IMR-90 (cell line): ENCODE measurements around the gene SYCP3. TPM values are rescaled to one million over a fixed set of nuclear protein-coding genes. Genes with fewer than 3 reads are reported as not detected.

ENCODE experiments used
- ATAC-seq: fragments of 200-7000 bp; cut with Tn5 transposase; 2 replicates; pipeline ENCODE4 v1.9.1; 2020; ENCODE audit warnings: low read depth, mild to moderate bottlenecking, moderate library complexity
- BruUV-seq: library from RNA; stranded (reverse); fragments of 400-500 nt; replicated peaks from 2 replicates; lab custom pipeline; 2021; lab: Mats Ljungman, UMichigan
- CTCF ChIA-PET: fragments of 300-600 bp; formaldehyde crosslinking; extraction: SDS; loops from one replicate; lab custom pipeline; 2021; ENCODE audit warnings: antibody characterized with exemption; lab: Yijun Ruan, JAX
- POLR2A ChIA-PET: fragments of 300-600 bp; sonication (Branson Sonifier 250); formaldehyde crosslinking; loops from one replicate; lab custom pipeline; 2022; ENCODE audit warnings: antibody characterized with exemption; ENCODE audit not compliant: unreplicated experiment; lab: Charles Lee
- DNase-seq: peaks from one replicate; pipeline ENCODE4 v3.0.0; 2013
- H2AFZ ChIP-seq: replicated peaks from 2 replicates; pipeline ENCODE3; 2013; ENCODE audit warnings: low read length, mild to moderate bottlenecking; ENCODE audit not compliant: poor library complexity
- H2AK5ac ChIP-seq: 2 replicates; pipeline ENCODE4 v1.6.1; 2013; ENCODE audit warnings: low read depth, low read length, inconsistent platforms
- H2AK9ac ChIP-seq: replicated peaks from 2 replicates; pipeline ENCODE3; 2013; ENCODE audit warnings: mild to moderate bottlenecking, low read depth, low read length, moderate library complexity; ENCODE audit not compliant: poor library complexity
- H2BK120ac ChIP-seq: 2 replicates; pipeline ENCODE4 v1.6.1; 2013; ENCODE audit warnings: low read depth, low read length, inconsistent platforms
- H2BK15ac ChIP-seq: 3 replicates; pipeline ENCODE4 v1.6.1; 2013; ENCODE audit warnings: low read depth, low read length, inconsistent platforms
- H2BK20ac ChIP-seq: 2 replicates; pipeline ENCODE4 v1.6.1; 2013; ENCODE audit warnings: low read depth, mild to moderate bottlenecking, inconsistent platforms, low read length, moderate library complexity
- H2BK5ac ChIP-seq: 2 replicates; pipeline ENCODE4 v1.6.1; 2013; ENCODE audit warnings: mild to moderate bottlenecking, low read depth, low read length, inconsistent platforms; ENCODE audit not compliant: poor library complexity, severe bottlenecking
- H3K14ac ChIP-seq: replicated peaks from 2 replicates; pipeline ENCODE4 v1.6.1; 2013; ENCODE audit warnings: low read depth, low read length, inconsistent platforms
- H3K18ac ChIP-seq: 2 replicates; pipeline ENCODE4 v1.6.1; 2013; ENCODE audit warnings: low read depth, low read length, control low read depth
- H3K23ac ChIP-seq: 2 replicates; pipeline ENCODE4 v1.6.1; 2013; ENCODE audit warnings: low read depth, low read length, inconsistent platforms
- H3K27ac ChIP-seq: 2 replicates; pipeline ENCODE4 v1.5.1; 2013; ENCODE audit warnings: mild to moderate bottlenecking, control low read depth, low read length; ENCODE audit not compliant: insufficient read depth
- H3K27me3 ChIP-seq: 2 replicates; pipeline ENCODE4 v1.6.1; 2013; ENCODE audit warnings: low read length; ENCODE audit not compliant: control insufficient read depth, insufficient read depth
- H3K36me3 ChIP-seq: 2 replicates; pipeline ENCODE4 v1.6.1; 2013; ENCODE audit warnings: low read length, mixed read lengths; ENCODE audit not compliant: control insufficient read depth, insufficient read depth
- H3K4ac ChIP-seq: 2 replicates; pipeline ENCODE4 v1.6.1; 2013; ENCODE audit warnings: low read depth, low read length, inconsistent platforms
- H3K4me1 ChIP-seq: 2 replicates; pipeline ENCODE4 v1.6.1; 2013; ENCODE audit warnings: low read length, mixed read lengths; ENCODE audit not compliant: control insufficient read depth, insufficient read depth
- H3K4me2 ChIP-seq: 2 replicates; pipeline ENCODE4 v1.6.1; 2013; ENCODE audit warnings: low read depth, mild to moderate bottlenecking, control low read depth, low read length, moderate library complexity
- H3K4me3 ChIP-seq: 2 replicates; pipeline ENCODE4 v1.5.1; 2013; ENCODE audit warnings: low read depth, mild to moderate bottlenecking, control low read depth, low read length, moderate library complexity; ENCODE audit not compliant: insufficient read depth
- H3K56ac ChIP-seq: 2 replicates; pipeline ENCODE4 v1.6.1; 2013; ENCODE audit warnings: low read length, inconsistent platforms; ENCODE audit not compliant: insufficient read depth; ENCODE audit errors: extremely low read depth
- H3K79me1 ChIP-seq, 2 experiments: 2 replicates each; pipeline ENCODE4 v1.6.1; 2013; ENCODE audit warnings: low read length in 2 of 2, inconsistent platforms in 1 of 2, low read depth in 1 of 2
- H3K9ac ChIP-seq: 2 replicates; pipeline ENCODE4 v1.6.1; 2013; ENCODE audit warnings: low read depth, low read length, control low read depth
- H3K9me1 ChIP-seq: 2 replicates; pipeline ENCODE4 v1.6.1; 2013; ENCODE audit warnings: low read length, inconsistent platforms; ENCODE audit not compliant: insufficient read depth
- H3K9me3 ChIP-seq: 2 replicates; pipeline ENCODE4 v1.6.1; 2013; ENCODE audit warnings: low read length; ENCODE audit not compliant: control insufficient read depth, insufficient read depth
- H4K20me1 ChIP-seq: 2 replicates; pipeline ENCODE4 v1.6.1; 2013; ENCODE audit warnings: low read length, inconsistent platforms; ENCODE audit not compliant: insufficient read depth
- H4K5ac ChIP-seq: 2 replicates; pipeline ENCODE4 v1.6.1; 2013; ENCODE audit warnings: mild to moderate bottlenecking, low read depth, low read length, control low read depth
- H4K8ac ChIP-seq, 2 experiments: 2 replicates each; pipeline ENCODE4 v1.6.1; 2013; ENCODE audit warnings: low read depth in 2 of 2, low read length in 2 of 2, control low read depth in 1 of 2, inconsistent platforms in 1 of 2
- H4K91ac ChIP-seq: 2 replicates; pipeline ENCODE4 v1.6.1; 2013; ENCODE audit warnings: low read depth, low read length, inconsistent platforms; ENCODE audit not compliant: insufficient read depth
- BHLHE40 ChIP-seq: fragments of 150-350 bp; IDR thresholded peaks from 2 replicates; pipeline ENCODE4 v1.6.1; 2016; ENCODE audit warnings: mild to moderate bottlenecking, low read depth, low read length
- MAFK ChIP-seq: IDR thresholded peaks from 2 replicates; pipeline ENCODE4 v1.6.1; 2012; ENCODE audit warnings: low read depth, low read length, improper control_type of control experiment
- RFX5 ChIP-seq: IDR thresholded peaks from 2 replicates; pipeline ENCODE4 v1.8.0; 2012; ENCODE audit warnings: low read depth, mild to moderate bottlenecking, low read length, moderate library complexity
- WGBS, 2 experiments: methylation state at CpG; one replicate each; pipeline versions ENCODE4 v1.1.5 to v1.1.7; 2013; ENCODE audit warnings: missing lambda C conversion rate in 2 of 2; ENCODE audit not compliant: insufficient read length in 1 of 2; ENCODE audit errors: extremely low coverage in 2 of 2; 5-methylcytosine and 5-hydroxymethylcytosine counted together
- dilution Hi-C: fragments of 300-500 bp; cut with HindIII; formaldehyde crosslinking; loops from one replicate; pipeline ENCODE4 v1.14.3; 2018; ENCODE audit warnings: low sequenced_read_pairs; ENCODE audit not compliant: unreplicated experiment
- in situ Hi-C: fragments of 300-500 bp; cut with MboI; formaldehyde crosslinking; loops from 3 replicates; pipeline ENCODE4 v1.14.3; 2019; ENCODE audit warnings: low sequenced_read_pairs, inconsistent platforms, mixed read lengths
- intact Hi-C: fragments of 100-400 bp; cut with micrococcal nuclease; formaldehyde crosslinking; loops from 2 replicates; pipeline ENCODE4 v1.10.0; 2022
- polyA plus RNA-seq, 3 experiments: library from polyadenylated mRNA; depleted of rRNA; stranded (reverse); fragments of >200 nt; gene quantifications; 2 replicates each; pipeline ENCODE4 v1.2.3, GENCODE V29; 2012; ENCODE audit warnings: low replicate concordance in 1 of 3
- total RNA-seq: library from RNA; depleted of rRNA; stranded (reverse); fragments of >200 nt; gene quantifications from 2 replicates; pipeline ENCODE4 v1.2.3, GENCODE V29; 2012

The SYCP3 gene
- total and polyA plus RNA-seq, 2 of the 4 experiments (the other 2 are of a cell fraction): 0.07 TPM; not detected in 1

GRCh38 chr12:101740566-101740965, 1.3 kb upstream of the SYCP3 start:
- ChIA-PET POLR2A (no interaction called here), CTCF (interaction anchor here (0.6 kb wide), 1 partner anchor 182 kb away, joined by 3 read pairs; no protein-coding TSS in a partner anchor)
- Histone ChIP-seq H2BK120ac (no peak overlapping the region), H4K5ac (no peak overlapping the region), H4K8ac (no peak overlapping the region), H3K9me3 (no peaks in the 10 kb centered on the region), H3K27ac (no peak overlapping the region), H2BK20ac (no peak overlapping the region), H3K9me1 (no peaks in the 10 kb centered on the region), H3K4ac (no peak overlapping the region), H3K36me3 (peaks cover 21% of the 10 kb centered on the region), H3K14ac (no peak overlapping the region), H3K79me1 (no peaks in the 10 kb centered on the region), H2AK9ac (no peak overlapping the region), H3K27me3 (no peaks in the 10 kb centered on the region), H3K56ac (no peak overlapping the region), H2AK5ac (no peak overlapping the region), H3K4me1 (no peaks in the 10 kb centered on the region), H3K23ac (no peak overlapping the region), H4K20me1 (no peaks in the 10 kb centered on the region), H4K91ac (no peak overlapping the region), H3K4me3 (no peak overlapping the region), H2AFZ (no peak overlapping the region), H3K18ac (no peak overlapping the region), H2BK15ac (no peak overlapping the region), H3K4me2 (no peak overlapping the region), H2BK5ac (no peak overlapping the region), H3K9ac (no peak overlapping the region)
- dilution Hi-C loops (no loop called here), in situ Hi-C loops (no loop called here), intact Hi-C loops (no loop called here)
- BruUV-seq: no TSS peak
- TF ChIP-seq BHLHE40: no peak
- TF ChIP-seq RFX5: no peak
- no peak for TF ChIP-seq MAFK
- no peak for DNase-seq
- no peak for ATAC-seq
- no CpG with 5 or more reads among the region's 5 CpGs for WGBS, 2 experiments
